HG03575 (cell line): ENCODE results near the gene PARP2.
"Not testable (repeated sequence)": the region's sequence is repeated elsewhere in the genome, so short reads cannot be mapped to it uniquely, and the experiment has no call there.

Experiments used
- ATAC-seq: cut with Tn5 transposase; IDR thresholded peaks from one replicate; pipeline ENCODE4 v1.9.1; 2021; ENCODE audit not compliant: unreplicated experiment, insufficient number of reproducible peaks, low FRiP score; ENCODE audit errors: extremely low read depth

The PARP2 gene

GRCh38 chr14:20343862-20344220 lies 406 bp downstream of the PARP2 start:
- ATAC-seq, result no peak

GRCh38 chr14:20345366-20345765 lies 1.9 kb downstream of the PARP2 start:
- no peak for ATAC-seq

GRCh38 chr14:20346713-20347112 lies 3.3 kb downstream of the PARP2 start:
- ATAC-seq, result no peak

GRCh38 chr14:20347747-20348146 lies 4.3 kb downstream of the PARP2 start:
- ATAC-seq, result no peak

GRCh38 chr14:20350282-20350681 lies 6.8 kb downstream of the PARP2 start:
- ATAC-seq, result no peak

- no peak for ATAC-seq
Observed at GRCh38 chr14:20350860-20351259, 7.4 kb downstream of the PARP2 start.

GRCh38 chr14:20356422-20356821 lies 13.0 kb downstream of the PARP2 start:
- no peak for ATAC-seq

- ATAC-seq, result not testable (repeated sequence)
Observed at GRCh38 chr14:20358474-20358873, 15.0 kb downstream of the PARP2 start.

- no peak for ATAC-seq
Observed at GRCh38 chr14:20365928-20366327, 22.5 kb downstream of the PARP2 start.

GRCh38 chr14:20372796-20373195 lies 29.4 kb downstream of the PARP2 start:
- ATAC-seq, result no peak

GRCh38 chr14:20375471-20375870 lies 32.0 kb downstream of the PARP2 start:
- no peak for ATAC-seq

- ATAC-seq, result no peak
Observed at GRCh38 chr14:20376071-20376588, 32.7 kb downstream of the PARP2 start.

GRCh38 chr14:20377171-20377570 lies 33.7 kb downstream of the PARP2 start:
- ATAC-seq, result no peak

- no peak for ATAC-seq
Observed at GRCh38 chr14:20379743-20380142, 36.3 kb downstream of the PARP2 start.

GRCh38 chr14:20380681-20381080 lies 37.2 kb downstream of the PARP2 start:
- ATAC-seq, result no peak

- ATAC-seq, result no peak
Observed at GRCh38 chr14:20381341-20381740, 37.9 kb downstream of the PARP2 start.

- ATAC-seq, result no peak
Observed at GRCh38 chr14:20382526-20382925, 39.1 kb downstream of the PARP2 start.

- ATAC-seq, result no peak
Observed at GRCh38 chr14:20383032-20383431, 39.6 kb downstream of the PARP2 start.

GRCh38 chr14:20383636-20384035 lies 40.2 kb downstream of the PARP2 start:
- ATAC-seq, result no peak

GRCh38 chr14:20384321-20384720 lies 40.9 kb downstream of the PARP2 start:
- no peak for ATAC-seq

GRCh38 chr14:20384886-20385285 lies 41.5 kb downstream of the PARP2 start:
- no peak for ATAC-seq
